GM19468 (cell line): ENCODE data around the gene AGK.
"Not testable (repeated sequence)": the region's sequence is repeated elsewhere in the genome, so short reads cannot be mapped to it uniquely, and the experiment has no call there.

Source experiments
- ATAC-seq: cut with Tn5 transposase; IDR thresholded peaks from one replicate; pipeline ENCODE4 v1.9.1; 2021; ENCODE audit warnings: mild to moderate bottlenecking, moderate library complexity, moderate number of reproducible peaks; ENCODE audit not compliant: unreplicated experiment; ENCODE audit errors: extremely low read depth

Gene AGK

GRCh38 chr7:141551782-141552181, 572 bp downstream of the AGK start:
- ATAC-seq, result no peak

GRCh38 chr7:141557360-141557759, 6.2 kb downstream of the AGK start:
- ATAC-seq, result no peak

- not testable (repeated sequence) for ATAC-seq
These were observed 6.8 kb downstream of the AGK start for GRCh38 chr7:141557831-141558531.

GRCh38 chr7:141558544-141559183, 7.5 kb downstream of the AGK start:
- peak; percentile 49 for ATAC-seq

GRCh38 chr7:141559961-141560360, 8.8 kb downstream of the AGK start:
- no peak for ATAC-seq

GRCh38 chr7:141562036-141562435, 10.8 kb downstream of the AGK start:
- ATAC-seq, result no peak

GRCh38 chr7:141562543-141562942, 11.3 kb downstream of the AGK start:
- ATAC-seq, result no peak

GRCh38 chr7:141562972-141563371, 11.8 kb downstream of the AGK start:
- no peak for ATAC-seq

GRCh38 chr7:141563956-141564623, 12.9 kb downstream of the AGK start:
- no peak for ATAC-seq

- no peak for ATAC-seq
These were observed 16.2 kb downstream of the AGK start for GRCh38 chr7:141567432-141567831.

GRCh38 chr7:141568227-141568626, 17.0 kb downstream of the AGK start:
- ATAC-seq, result no peak

- ATAC-seq, result no peak
These were observed 19.8 kb downstream of the AGK start for GRCh38 chr7:141571059-141571458.

GRCh38 chr7:141572175-141572574, 21.0 kb downstream of the AGK start:
- ATAC-seq, result no peak

- ATAC-seq, result no peak
These were observed 22.3 kb downstream of the AGK start for GRCh38 chr7:141573511-141573910.

GRCh38 chr7:141575164-141575563, 24.0 kb downstream of the AGK start:
- ATAC-seq, result no peak

GRCh38 chr7:141575654-141576448, 24.6 kb downstream of the AGK start:
- no peak for ATAC-seq

- ATAC-seq, result no peak
These were observed 26.0 kb downstream of the AGK start for GRCh38 chr7:141577043-141577839.

- ATAC-seq, result not testable (repeated sequence)
These were observed 28.7 kb downstream of the AGK start for GRCh38 chr7:141579953-141580352.

GRCh38 chr7:141582063-141582462, 30.9 kb downstream of the AGK start:
- ATAC-seq, result not testable (repeated sequence)

- ATAC-seq, result no peak
These were observed 33.7 kb downstream of the AGK start for GRCh38 chr7:141584935-141585334.
